Measurements from ENCODE around the gene KLHL6. TPM values are rescaled to one million over a fixed set of nuclear protein-coding genes. Genes with fewer than 3 reads are reported as not detected.

The KLHL6 gene
- total and polyA plus RNA-seq, 8 donors = 0.19 to 4.6 (median 0.31) TPM

DNA sequence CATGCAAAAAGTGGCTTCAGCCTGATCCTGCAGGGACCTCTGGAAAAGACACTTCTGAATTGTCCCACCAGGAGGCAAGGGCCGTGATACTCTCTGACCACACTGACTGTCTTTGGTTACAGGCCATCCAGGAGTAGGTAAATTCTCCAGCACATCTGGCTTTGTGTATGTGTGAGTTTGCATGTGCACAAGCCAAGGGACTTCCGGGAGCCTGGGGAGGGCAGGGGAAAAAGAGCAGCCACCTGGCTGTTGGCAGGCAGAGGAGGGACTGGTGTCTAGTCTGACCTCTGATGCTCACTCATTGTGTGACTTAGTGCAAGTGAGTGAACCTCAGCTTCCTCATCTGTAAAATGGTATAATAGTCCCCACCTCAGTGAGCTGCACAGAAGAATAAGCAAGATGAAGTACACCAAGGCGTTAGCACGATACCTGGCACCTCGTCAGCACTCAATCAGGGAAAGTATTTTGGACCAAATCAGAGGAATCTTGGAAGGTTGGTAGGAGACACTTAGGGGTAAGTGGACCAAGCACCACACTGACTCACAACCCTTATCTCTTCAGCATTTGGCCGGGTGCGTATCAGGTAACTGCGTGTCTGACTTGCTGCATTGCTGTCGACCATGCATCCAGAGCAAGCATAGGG lies 19.1 kb downstream of the KLHL6 start:
- Histone ChIP-seq H3K36me3 (no peaks in the 10 kb centered on the region), H3K4me3 (no peak overlapping the region), H3K27ac (peak overlapping the region in 1 of 4 donors; percentile 33), H3K27me3 (no peaks in the 10 kb centered on the region), H3K9me3 (no peaks in the 10 kb centered on the region), H3K4me1 (no peaks in the 10 kb centered on the region)
- ATAC-seq (no peak), DNase-seq (no peak), FAIRE-seq (no peak)
- TF ChIP-seq, protein P1, sequence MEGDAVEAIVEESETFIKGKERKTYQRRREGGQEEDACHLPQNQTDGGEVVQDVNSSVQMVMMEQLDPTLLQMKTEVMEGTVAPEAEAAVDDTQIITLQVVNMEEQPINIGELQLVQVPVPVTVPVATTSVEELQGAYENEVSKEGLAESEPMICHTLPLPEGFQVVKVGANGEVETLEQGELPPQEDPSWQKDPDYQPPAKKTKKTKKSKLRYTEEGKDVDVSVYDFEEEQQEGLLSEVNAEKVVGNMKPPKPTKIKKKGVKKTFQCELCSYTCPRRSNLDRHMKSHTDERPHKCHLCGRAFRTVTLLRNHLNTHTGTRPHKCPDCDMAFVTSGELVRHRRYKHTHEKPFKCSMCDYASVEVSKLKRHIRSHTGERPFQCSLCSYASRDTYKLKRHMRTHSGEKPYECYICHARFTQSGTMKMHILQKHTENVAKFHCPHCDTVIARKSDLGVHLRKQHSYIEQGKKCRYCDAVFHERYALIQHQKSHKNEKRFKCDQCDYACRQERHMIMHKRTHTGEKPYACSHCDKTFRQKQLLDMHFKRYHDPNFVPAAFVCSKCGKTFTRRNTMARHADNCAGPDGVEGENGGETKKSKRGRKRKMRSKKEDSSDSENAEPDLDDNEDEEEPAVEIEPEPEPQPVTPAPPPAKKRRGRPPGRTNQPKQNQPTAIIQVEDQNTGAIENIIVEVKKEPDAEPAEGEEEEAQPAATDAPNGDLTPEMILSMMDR (IDR thresholded peaks at IDR 0.05) = no peak
- intact Hi-C loops (cut with DNase I) = no loop called here
- 88 to 89% methylated on average over 9 of the region's 9 CpGs for WGBS, 2 donors

DNA sequence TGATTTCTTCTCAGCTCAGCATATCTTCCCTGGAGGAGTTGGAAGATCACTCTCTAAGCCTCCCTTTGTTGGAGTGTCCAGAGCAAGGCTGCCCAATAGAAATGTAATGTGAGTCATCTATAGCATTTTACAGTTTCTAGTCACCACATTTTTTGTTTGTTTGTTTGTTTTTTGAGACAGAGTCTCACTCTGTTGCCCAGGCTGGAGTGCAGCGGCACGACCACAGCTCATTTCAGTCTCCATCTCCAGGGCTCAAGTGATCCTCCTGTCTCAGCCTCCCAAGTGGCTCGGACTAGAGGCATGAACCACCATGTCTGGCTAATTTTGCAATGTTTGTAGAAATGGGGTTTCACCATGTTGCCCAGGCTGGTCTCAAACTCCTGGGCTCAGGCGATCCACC lies 21.3 kb downstream of the KLHL6 start:
- no peak overlapping the region for H3K27ac ChIP-seq
- WGBS, 2 donors = 86 to 97% methylated on average over 4 of the region's 4 CpGs
- ATAC-seq (no peak), FAIRE-seq (no peak), DNase-seq (no peak)
- H3K4me3 ChIP-seq = no peak overlapping the region
- intact Hi-C loops (cut with DNase I) = no loop called here
- no peaks in the 10 kb centered on the region for H3K4me1 ChIP-seq
- no peaks in the 10 kb centered on the region for H3K36me3 ChIP-seq
- H3K27me3 ChIP-seq = no peaks in the 10 kb centered on the region
- H3K9me3 ChIP-seq = no peaks in the 10 kb centered on the region
- TF ChIP-seq, protein P1 (IDR thresholded peaks at IDR 0.05) = no peak

DNA sequence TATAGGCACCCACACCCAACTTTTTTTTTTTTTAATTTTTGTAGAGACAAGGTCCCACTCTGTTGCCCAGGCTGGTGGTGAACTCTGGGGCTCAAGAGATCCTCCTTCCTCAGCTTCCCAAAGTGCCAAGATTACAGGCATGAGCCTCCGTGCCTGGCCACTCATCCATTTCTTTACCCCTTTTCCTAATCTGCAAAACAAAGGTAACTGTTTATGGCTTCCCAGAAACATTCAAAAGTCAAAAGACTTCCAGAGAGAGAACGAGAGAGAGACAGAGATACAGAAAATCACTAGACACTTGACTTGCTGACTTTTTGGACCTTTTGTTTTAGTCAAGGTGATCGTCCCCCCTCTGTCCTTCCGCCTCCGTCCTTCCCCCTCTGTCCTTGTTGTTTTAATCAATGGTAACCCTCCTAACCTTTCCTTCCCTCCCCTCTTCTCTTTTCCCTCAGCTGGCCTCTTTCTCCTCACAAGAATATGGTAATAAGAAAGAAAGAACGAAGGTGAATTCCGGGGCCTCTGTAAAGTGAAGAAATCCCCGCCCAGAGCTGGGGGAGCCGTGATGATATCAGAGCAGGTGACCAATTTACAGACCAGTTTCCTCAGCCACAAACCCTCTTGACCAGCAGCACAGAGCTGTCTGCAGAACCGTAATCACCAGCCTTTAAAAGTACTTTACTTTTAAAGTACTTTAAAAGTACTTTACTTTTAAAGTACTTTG lies 21.9 kb downstream of the KLHL6 start:
- Histone ChIP-seq H3K27ac (no peak overlapping the region), H3K4me1 (no peaks in the 10 kb centered on the region), H3K9me3 (no peaks in the 10 kb centered on the region), H3K36me3 (no peaks in the 10 kb centered on the region), H3K4me3 (no peak overlapping the region), H3K27me3 (no peaks in the 10 kb centered on the region)
- FAIRE-seq (no peak), ATAC-seq (no peak), DNase-seq (no peak)
- WGBS, 2 donors = 44 to 46% methylated on average over 10 of the region's 10 CpGs
- TF ChIP-seq, protein P1 (IDR thresholded peaks at IDR 0.05) = no peak
- intact Hi-C loops (cut with DNase I) = no loop called here

DNA sequence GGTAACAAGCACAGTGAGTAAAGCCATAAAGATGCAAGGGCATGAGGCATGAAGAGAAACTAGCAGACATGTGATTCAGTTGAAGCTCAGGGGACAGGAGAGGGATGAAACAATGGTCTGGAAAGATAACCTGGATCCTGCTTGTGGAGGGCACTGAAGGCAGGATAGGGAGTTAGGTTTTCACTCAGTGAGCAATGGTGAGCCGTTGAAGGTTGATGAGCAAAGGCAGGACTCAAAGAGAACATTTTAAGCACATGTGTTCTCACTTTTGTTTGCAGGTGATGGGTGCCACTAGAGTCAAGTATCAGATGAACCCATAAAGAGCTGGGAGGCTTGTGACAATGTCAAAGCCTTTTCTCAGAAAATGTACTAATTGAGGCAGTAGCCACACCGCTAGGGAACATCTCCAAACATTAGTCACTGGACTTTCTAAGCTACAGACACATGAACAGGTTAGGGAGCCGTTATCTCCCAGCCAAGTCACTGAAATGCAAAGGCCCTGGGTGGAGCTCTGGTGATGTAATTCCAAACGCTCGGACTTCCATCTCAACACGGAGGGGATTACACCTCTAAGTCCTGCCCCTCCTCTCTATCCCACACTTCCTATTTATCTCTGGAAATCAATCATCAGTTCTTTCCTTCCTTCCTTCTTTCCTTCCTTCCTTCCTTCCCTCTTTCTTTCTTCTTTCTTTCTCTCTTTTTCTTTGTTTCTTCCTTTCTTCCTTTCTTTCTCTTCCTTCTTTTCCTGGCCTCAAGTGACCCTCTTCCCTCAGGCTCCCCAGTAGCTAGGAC lies 22.7 kb downstream of the KLHL6 start:
- no peak overlapping the region for H3K4me3 ChIP-seq
- intact Hi-C loops (cut with DNase I) = no loop called here
- no peak overlapping the region for H3K27ac ChIP-seq
- DNase-seq = no peak
- H3K27me3 ChIP-seq = no peaks in the 10 kb centered on the region
- no peaks in the 10 kb centered on the region for H3K9me3 ChIP-seq
- 50 to 52% methylated on average over 6 of the region's 6 CpGs for WGBS, 2 donors
- no peaks in the 10 kb centered on the region for H3K36me3 ChIP-seq
- TF ChIP-seq, protein P1 (IDR thresholded peaks at IDR 0.05) = no peak
- ATAC-seq = no peak
- no peak for FAIRE-seq
- H3K4me1 ChIP-seq = no peaks in the 10 kb centered on the region

All from pancreas (tissue), 10 donors.